Neural crest cell (in vitro differentiated cells): ENCODE results near the gene SIGLEC9. TPM values are rescaled to one million over a fixed set of nuclear protein-coding genes. Genes with fewer than 3 reads are reported as not detected.

Source experiments
- DNase-seq: peaks from one replicate; pipeline ENCODE4 v3.0.0; 2021; ENCODE audit warnings: low read depth, mixed read lengths, low spot score
- H3K27ac Mint-ChIP-seq: one replicate; pipeline ENCODE4 v1.8.0; 2021; ENCODE audit warnings: mild to moderate bottlenecking, mixed read lengths; ENCODE audit not compliant: unreplicated experiment
- H3K27me3 Mint-ChIP-seq: 2 replicates; pipeline ENCODE4 v1.8.0; 2021; ENCODE audit warnings: low read depth, mild to moderate bottlenecking, mixed read lengths
- H3K36me3 Mint-ChIP-seq: 2 replicates; pipeline ENCODE4 v1.8.0; 2021; ENCODE audit warnings: low read depth, mild to moderate bottlenecking, mixed read lengths
- H3K4me1 Mint-ChIP-seq: 2 replicates; pipeline ENCODE4 v1.8.0; 2021; ENCODE audit warnings: mixed read lengths
- H3K4me3 Mint-ChIP-seq: one replicate; pipeline ENCODE4 v1.8.0; 2021; ENCODE audit warnings: mild to moderate bottlenecking, mixed read lengths
- H3K9me3 Mint-ChIP-seq: 2 replicates; pipeline ENCODE4 v1.8.0; 2021; ENCODE audit warnings: mixed read lengths
- total RNA-seq: library from RNA; stranded (reverse); gene quantifications from 2 replicates; pipeline ENCODE4 v1.2.1, GENCODE V29; 2021
- TF ChIP-seq, protein P1 (sequence below): fragments of 200-600 bp; sonication (generic); conservative IDR thresholded peaks from 2 replicates; pipeline ENCODE4 v1.5.0; 2021; ENCODE audit warnings: antibody characterized with exemption, mild to moderate bottlenecking

Gene SIGLEC9
- total RNA-seq, 1 donor from 2014 or later = not detected

- H3K9me3 Mint-ChIP-seq = no peaks in the 10 kb centered on the region
- no peaks in the 10 kb centered on the region for H3K36me3 Mint-ChIP-seq
- H3K27me3 Mint-ChIP-seq = peaks cover 2% of the 10 kb centered on the region
- DNase-seq = no peak
- H3K4me1 Mint-ChIP-seq = peaks cover 3% of the 10 kb centered on the region
- TF ChIP-seq, protein P1, sequence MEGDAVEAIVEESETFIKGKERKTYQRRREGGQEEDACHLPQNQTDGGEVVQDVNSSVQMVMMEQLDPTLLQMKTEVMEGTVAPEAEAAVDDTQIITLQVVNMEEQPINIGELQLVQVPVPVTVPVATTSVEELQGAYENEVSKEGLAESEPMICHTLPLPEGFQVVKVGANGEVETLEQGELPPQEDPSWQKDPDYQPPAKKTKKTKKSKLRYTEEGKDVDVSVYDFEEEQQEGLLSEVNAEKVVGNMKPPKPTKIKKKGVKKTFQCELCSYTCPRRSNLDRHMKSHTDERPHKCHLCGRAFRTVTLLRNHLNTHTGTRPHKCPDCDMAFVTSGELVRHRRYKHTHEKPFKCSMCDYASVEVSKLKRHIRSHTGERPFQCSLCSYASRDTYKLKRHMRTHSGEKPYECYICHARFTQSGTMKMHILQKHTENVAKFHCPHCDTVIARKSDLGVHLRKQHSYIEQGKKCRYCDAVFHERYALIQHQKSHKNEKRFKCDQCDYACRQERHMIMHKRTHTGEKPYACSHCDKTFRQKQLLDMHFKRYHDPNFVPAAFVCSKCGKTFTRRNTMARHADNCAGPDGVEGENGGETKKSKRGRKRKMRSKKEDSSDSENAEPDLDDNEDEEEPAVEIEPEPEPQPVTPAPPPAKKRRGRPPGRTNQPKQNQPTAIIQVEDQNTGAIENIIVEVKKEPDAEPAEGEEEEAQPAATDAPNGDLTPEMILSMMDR = no peak
- no peak overlapping the region for H3K27ac Mint-ChIP-seq
- no peak overlapping the region for H3K4me3 Mint-ChIP-seq
Measured at GRCh38 chr19:51091895-51092873, 32.5 kb upstream of the SIGLEC9 start.

GRCh38 chr19:51093101-51093500 is 31.6 kb upstream of the SIGLEC9 start:
- Mint-ChIP-seq H3K9me3 (no peaks in the 10 kb centered on the region), H3K27me3 (peaks cover 2% of the 10 kb centered on the region), H3K4me1 (peaks cover 3% of the 10 kb centered on the region), H3K36me3 (no peaks in the 10 kb centered on the region), H3K4me3 (no peak overlapping the region), H3K27ac (no peak overlapping the region)
- DNase-seq = no peak
- TF ChIP-seq, protein P1 = no peak

DNA sequence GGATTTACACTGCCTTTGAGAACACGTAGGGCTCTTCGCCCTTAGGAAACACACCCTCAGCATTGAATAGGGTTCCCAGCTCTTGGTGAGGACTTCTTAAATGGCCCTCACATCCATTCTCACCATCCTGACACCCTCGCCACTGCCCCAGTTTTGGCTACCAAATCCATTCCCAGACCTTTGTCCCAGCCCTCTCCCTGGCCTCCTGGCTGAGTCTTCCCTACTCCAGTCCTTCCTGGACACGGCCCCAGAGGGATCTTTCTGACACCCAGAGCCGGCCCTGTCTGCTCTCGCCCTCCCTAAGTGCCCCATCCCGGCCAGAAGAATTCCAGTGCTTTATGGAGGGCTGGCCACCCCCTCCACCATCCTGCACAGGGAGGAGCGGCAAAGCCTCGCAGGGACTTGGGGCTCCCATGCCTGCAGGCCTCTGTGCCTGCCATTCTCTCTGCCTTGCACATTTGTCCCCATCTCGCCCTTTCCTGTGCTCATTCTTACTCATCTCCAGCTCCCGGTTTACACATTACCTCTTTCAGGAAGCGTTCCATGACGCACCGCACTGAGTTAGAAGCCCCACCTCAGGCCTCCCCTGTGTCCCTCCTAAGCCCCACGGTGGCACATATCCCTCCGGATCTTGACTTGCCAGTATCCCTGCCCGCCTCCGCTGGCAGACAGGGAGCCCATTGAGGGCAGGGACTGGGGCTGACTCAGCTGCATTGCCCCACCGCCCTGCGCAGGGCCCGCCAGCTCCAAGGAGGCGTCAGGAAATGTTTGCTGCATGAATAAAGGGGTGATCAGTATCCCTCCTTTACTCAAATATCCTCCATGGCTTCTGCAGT is 31.0 kb upstream of the SIGLEC9 start:
- TF ChIP-seq, protein P1 = no peak
- peaks cover 2% of the 10 kb centered on the region for H3K27me3 Mint-ChIP-seq
- H3K27ac Mint-ChIP-seq = peak overlapping the region; percentile 38
- H3K4me1 Mint-ChIP-seq = peaks cover 3% of the 10 kb centered on the region
- no peak overlapping the region for H3K4me3 Mint-ChIP-seq
- no peaks in the 10 kb centered on the region for H3K9me3 Mint-ChIP-seq
- DNase-seq = no peak
- no peaks in the 10 kb centered on the region for H3K36me3 Mint-ChIP-seq

DNA sequence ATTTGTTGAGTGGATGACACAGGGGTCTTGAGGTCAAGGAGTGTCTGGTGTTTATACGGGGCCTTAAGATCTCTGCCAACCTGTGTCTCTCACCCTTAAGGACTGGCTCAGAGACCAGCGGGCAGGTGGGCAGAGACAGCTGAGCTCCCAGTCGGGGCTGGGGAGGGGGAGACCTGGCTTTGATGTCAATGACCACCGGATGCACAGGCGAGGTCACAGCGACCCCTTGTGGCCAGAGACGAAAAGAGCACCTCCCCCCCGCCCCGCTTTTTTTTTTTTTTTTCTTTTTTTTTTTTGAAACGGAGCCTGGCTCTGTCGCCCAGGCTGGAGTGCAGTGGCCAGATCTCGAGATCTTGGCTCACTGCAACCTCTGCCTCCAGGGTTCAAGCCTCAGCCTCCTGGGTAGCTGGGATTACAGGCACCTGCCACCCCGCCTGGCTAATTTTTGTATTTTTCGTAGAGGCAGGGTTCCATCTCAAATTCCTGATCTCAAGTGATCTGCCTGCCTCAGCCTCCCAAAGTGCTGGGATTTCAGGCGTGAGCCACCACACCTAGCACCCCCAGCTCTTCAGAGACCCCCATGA is 29.9 kb upstream of the SIGLEC9 start:
- H3K27me3 Mint-ChIP-seq = peaks cover under 1% of the 10 kb centered on the region
- peaks cover 3% of the 10 kb centered on the region for H3K4me1 Mint-ChIP-seq
- no peaks in the 10 kb centered on the region for H3K9me3 Mint-ChIP-seq
- no peak overlapping the region for H3K4me3 Mint-ChIP-seq
- no peak overlapping the region for H3K27ac Mint-ChIP-seq
- peak; percentile 63 for DNase-seq
- no peaks in the 10 kb centered on the region for H3K36me3 Mint-ChIP-seq
- TF ChIP-seq, protein P1 = peak; percentile 85

DNA sequence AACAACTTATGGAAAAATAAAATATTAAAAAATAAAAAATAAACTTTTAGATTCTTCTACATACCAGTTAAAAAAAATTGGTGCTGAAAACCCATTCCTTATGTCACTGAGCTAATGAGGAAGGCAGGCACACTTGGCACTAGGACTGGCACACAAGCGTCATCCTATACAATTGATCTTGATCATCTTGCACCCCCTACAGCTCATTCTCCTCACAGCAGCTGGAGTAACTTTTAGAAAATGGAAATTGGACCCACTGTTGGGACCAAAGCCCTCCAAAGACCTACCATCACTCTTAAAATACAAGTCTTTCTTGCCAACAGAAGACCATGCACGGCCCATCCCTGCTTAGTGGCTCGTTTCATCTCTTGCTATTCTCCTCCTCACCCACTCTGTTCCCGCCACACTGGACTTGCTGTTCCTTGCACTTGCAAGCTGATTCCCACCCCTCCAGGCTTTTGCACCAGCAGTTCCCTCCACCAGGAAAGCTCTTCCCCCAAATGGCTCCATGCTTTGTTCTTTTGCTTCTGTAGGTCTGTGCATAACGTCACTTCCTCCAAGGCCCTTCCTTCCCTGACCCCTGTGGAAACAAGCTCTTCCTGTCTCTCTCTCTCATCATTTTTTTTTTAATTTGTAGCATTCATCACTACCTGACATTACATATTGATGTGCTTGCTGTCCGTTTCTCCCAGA is 28.1 kb upstream of the SIGLEC9 start:
- no peak overlapping the region for H3K4me3 Mint-ChIP-seq
- H3K27ac Mint-ChIP-seq = no peak overlapping the region
- no peak for DNase-seq
- H3K36me3 Mint-ChIP-seq = no peaks in the 10 kb centered on the region
- TF ChIP-seq, protein P1 = peak; percentile 34
- H3K27me3 Mint-ChIP-seq = no peaks in the 10 kb centered on the region
- H3K9me3 Mint-ChIP-seq = no peaks in the 10 kb centered on the region
- H3K4me1 Mint-ChIP-seq = peaks cover 3% of the 10 kb centered on the region
